ENCODE results near the gene APBB1IP.

The APBB1IP gene

DNA sequence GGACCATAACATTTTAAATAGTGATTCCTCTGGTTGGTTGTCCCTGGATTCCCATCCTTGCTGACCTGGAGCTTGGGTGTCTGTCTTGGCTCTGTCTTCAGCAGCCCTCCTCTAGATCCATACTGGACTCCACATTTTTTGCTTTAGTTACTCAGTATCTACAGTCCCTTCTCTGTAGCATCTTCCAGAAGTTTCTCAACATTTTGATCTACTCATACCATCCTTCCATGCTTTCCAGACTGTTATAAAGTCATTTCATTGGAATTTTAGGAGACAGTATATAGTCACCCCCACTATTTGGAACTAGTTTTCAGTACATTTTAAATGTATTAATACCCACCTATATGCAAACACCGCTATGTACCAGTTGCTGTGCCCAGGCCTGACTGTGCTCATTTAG lies 25.8 kb downstream of the APBB1IP start:
- Histone ChIP-seq H3K36me3 (ENCODE audit: control insufficient read depth in 2 of 2, insufficient read depth in 1 of 2, low read length in 2 of 2) (no peaks in the 10 kb centered on the region), H3K4me1 (ENCODE audit: control insufficient read depth, insufficient read depth, low read length) (no peaks in the 10 kb centered on the region), H3K4me3 (ENCODE audit: low read depth, low read length) (no peak overlapping the region), H3K27ac (ENCODE audit: extremely low read depth, low read depth, low read length) (no peak overlapping the region), H3K9me3 (ENCODE audit: control insufficient read depth, insufficient read depth, low read depth, low read length) (no peaks in the 10 kb centered on the region)
- ChIA-PET CTCF (interaction anchor here (0.7 kb wide), 1 partner anchor 281 kb away, joined by 3 read pairs; no protein-coding TSS in a partner anchor), POLR2A (no interaction called here)
- TF ChIP-seq, protein P1, sequence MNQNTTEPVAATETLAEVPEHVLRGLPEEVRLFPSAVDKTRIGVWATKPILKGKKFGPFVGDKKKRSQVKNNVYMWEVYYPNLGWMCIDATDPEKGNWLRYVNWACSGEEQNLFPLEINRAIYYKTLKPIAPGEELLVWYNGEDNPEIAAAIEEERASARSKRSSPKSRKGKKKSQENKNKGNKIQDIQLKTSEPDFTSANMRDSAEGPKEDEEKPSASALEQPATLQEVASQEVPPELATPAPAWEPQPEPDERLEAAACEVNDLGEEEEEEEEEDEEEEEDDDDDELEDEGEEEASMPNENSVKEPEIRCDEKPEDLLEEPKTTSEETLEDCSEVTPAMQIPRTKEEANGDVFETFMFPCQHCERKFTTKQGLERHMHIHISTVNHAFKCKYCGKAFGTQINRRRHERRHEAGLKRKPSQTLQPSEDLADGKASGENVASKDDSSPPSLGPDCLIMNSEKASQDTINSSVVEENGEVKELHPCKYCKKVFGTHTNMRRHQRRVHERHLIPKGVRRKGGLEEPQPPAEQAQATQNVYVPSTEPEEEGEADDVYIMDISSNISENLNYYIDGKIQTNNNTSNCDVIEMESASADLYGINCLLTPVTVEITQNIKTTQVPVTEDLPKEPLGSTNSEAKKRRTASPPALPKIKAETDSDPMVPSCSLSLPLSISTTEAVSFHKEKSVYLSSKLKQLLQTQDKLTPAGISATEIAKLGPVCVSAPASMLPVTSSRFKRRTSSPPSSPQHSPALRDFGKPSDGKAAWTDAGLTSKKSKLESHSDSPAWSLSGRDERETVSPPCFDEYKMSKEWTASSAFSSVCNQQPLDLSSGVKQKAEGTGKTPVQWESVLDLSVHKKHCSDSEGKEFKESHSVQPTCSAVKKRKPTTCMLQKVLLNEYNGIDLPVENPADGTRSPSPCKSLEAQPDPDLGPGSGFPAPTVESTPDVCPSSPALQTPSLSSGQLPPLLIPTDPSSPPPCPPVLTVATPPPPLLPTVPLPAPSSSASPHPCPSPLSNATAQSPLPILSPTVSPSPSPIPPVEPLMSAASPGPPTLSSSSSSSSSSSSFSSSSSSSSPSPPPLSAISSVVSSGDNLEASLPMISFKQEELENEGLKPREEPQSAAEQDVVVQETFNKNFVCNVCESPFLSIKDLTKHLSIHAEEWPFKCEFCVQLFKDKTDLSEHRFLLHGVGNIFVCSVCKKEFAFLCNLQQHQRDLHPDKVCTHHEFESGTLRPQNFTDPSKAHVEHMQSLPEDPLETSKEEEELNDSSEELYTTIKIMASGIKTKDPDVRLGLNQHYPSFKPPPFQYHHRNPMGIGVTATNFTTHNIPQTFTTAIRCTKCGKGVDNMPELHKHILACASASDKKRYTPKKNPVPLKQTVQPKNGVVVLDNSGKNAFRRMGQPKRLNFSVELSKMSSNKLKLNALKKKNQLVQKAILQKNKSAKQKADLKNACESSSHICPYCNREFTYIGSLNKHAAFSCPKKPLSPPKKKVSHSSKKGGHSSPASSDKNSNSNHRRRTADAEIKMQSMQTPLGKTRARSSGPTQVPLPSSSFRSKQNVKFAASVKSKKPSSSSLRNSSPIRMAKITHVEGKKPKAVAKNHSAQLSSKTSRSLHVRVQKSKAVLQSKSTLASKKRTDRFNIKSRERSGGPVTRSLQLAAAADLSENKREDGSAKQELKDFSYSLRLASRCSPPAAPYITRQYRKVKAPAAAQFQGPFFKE (tag by site-specific recombination; IDR thresholded peaks at IDR 0.05; ENCODE audit: borderline replicate concordance): no peak
- TF ChIP-seq ZNF221 (tag by site-specific recombination; IDR thresholded peaks at IDR 0.05; ENCODE audit: borderline replicate concordance) (no peak), ZNF624 (tag by site-specific recombination; IDR thresholded peaks at IDR 0.05) (no peak), ZNF600 (tag by site-specific recombination; IDR thresholded peaks at IDR 0.05) (no peak), KLF17 (tag by site-specific recombination; IDR thresholded peaks at IDR 0.05) (no peak), ZNF707 (tag by site-specific recombination; IDR thresholded peaks at IDR 0.05) (no peak)

GRCh38 chr10:26464632-26465280 lies 26.6 kb downstream of the APBB1IP start:
- ChIA-PET POLR2A (no interaction called here), CTCF (interaction anchor here (0.6 kb wide), 1 partner anchor 19 kb away, joined by 3 read pairs; no protein-coding TSS in a partner anchor)
- Histone ChIP-seq H3K9me3 (ENCODE audit: control insufficient read depth, insufficient read depth, low read depth, low read length) (no peaks in the 10 kb centered on the region), H3K4me1 (ENCODE audit: control insufficient read depth, insufficient read depth, low read length) (no peaks in the 10 kb centered on the region), H3K27ac (ENCODE audit: extremely low read depth, low read depth, low read length) (no peak overlapping the region), H3K4me3 (ENCODE audit: low read depth, low read length) (no peak overlapping the region), H3K36me3 (ENCODE audit: control insufficient read depth in 2 of 2, insufficient read depth in 1 of 2, low read length in 2 of 2) (no peaks in the 10 kb centered on the region)
- TF ChIP-seq SP3 (tag by site-specific recombination; IDR thresholded peaks at IDR 0.05) (no peak), ZBTB20 (tag by site-specific recombination; IDR thresholded peaks at IDR 0.05) (no peak), ZNF324 (tag by site-specific recombination; IDR thresholded peaks at IDR 0.05) (no peak), ZNF660 (tag by site-specific recombination; IDR thresholded peaks at IDR 0.05) (no peak), ZBTB17 (tag by site-specific recombination; IDR thresholded peaks at IDR 0.05) (no peak), ZNF280D (tag by site-specific recombination; IDR thresholded peaks at IDR 0.05) (no peak), ZNF549 (tag by site-specific recombination; IDR thresholded peaks at IDR 0.05) (no peak), ZNF449 (tag by site-specific recombination; IDR thresholded peaks at IDR 0.05) (no peak)
- TF ChIP-seq, protein P2, sequence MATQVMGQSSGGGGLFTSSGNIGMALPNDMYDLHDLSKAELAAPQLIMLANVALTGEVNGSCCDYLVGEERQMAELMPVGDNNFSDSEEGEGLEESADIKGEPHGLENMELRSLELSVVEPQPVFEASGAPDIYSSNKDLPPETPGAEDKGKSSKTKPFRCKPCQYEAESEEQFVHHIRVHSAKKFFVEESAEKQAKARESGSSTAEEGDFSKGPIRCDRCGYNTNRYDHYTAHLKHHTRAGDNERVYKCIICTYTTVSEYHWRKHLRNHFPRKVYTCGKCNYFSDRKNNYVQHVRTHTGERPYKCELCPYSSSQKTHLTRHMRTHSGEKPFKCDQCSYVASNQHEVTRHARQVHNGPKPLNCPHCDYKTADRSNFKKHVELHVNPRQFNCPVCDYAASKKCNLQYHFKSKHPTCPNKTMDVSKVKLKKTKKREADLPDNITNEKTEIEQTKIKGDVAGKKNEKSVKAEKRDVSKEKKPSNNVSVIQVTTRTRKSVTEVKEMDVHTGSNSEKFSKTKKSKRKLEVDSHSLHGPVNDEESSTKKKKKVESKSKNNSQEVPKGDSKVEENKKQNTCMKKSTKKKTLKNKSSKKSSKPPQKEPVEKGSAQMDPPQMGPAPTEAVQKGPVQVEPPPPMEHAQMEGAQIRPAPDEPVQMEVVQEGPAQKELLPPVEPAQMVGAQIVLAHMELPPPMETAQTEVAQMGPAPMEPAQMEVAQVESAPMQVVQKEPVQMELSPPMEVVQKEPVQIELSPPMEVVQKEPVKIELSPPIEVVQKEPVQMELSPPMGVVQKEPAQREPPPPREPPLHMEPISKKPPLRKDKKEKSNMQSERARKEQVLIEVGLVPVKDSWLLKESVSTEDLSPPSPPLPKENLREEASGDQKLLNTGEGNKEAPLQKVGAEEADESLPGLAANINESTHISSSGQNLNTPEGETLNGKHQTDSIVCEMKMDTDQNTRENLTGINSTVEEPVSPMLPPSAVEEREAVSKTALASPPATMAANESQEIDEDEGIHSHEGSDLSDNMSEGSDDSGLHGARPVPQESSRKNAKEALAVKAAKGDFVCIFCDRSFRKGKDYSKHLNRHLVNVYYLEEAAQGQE (tag by site-specific recombination; IDR thresholded peaks at IDR 0.05): no peak
- TF ChIP-seq, protein P3, sequence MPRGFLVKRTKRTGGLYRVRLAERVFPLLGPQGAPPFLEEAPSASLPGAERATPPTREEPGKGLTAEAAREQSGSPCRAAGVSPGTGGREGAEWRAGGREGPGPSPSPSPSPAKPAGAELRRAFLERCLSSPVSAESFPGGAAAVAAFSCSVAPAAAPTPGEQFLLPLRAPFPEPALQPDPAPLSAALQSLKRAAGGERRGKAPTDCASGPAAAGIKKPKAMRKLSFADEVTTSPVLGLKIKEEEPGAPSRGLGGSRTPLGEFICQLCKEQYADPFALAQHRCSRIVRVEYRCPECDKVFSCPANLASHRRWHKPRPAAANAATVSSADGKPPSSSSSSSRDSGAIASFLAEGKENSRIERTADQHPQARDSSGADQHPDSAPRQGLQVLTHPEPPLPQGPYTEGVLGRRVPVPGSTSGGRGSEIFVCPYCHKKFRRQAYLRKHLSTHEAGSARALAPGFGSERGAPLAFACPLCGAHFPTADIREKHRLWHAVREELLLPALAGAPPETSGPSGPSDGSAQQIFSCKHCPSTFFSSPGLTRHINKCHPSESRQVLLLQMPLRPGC (tag by site-specific recombination; IDR thresholded peaks at IDR 0.05): no peak

All from HEK293 (cell line).